Fibroblast of lung (primary cell): ENCODE results near the gene OR2T5. TPM values are rescaled to one million over a fixed set of nuclear protein-coding genes. Genes with fewer than 3 reads are reported as not detected.
"Not testable (repeated sequence)": the region's sequence is repeated elsewhere in the genome, so short reads cannot be mapped to it uniquely, and the experiment has no call there.

Source experiments
- DNase-seq, 2 donors: peaks; one replicate each; pipeline versions ENCODE4 v3.0.0 to v3.0.0-alpha.2; 2010; ENCODE audit warnings: low read depth in 2 of 2
- H2AFZ ChIP-seq: 2 replicates; pipeline ENCODE4 v1.5.1; 2012; ENCODE audit warnings: low read length, control low read depth, inconsistent platforms
- H3K27ac ChIP-seq: 2 replicates; pipeline ENCODE4 v1.5.1; 2011; ENCODE audit warnings: low read length, control low read depth; ENCODE audit not compliant: insufficient read depth
- H3K27me3 ChIP-seq: 2 replicates; pipeline ENCODE4 v1.5.1; 2011; ENCODE audit warnings: mild to moderate bottlenecking, low read length; ENCODE audit not compliant: control insufficient read depth, insufficient read depth
- H3K36me3 ChIP-seq: 2 replicates; pipeline ENCODE4 v1.5.1; 2011; ENCODE audit warnings: low read length; ENCODE audit not compliant: control insufficient read depth, insufficient read depth
- H3K4me1 ChIP-seq: 2 replicates; pipeline ENCODE4 v1.5.1; 2011; ENCODE audit warnings: low read length; ENCODE audit not compliant: control insufficient read depth, insufficient read depth; ENCODE audit errors: extremely low read depth
- H3K4me2 ChIP-seq: 2 replicates; pipeline ENCODE4 v1.5.1; 2011; ENCODE audit warnings: low read length, control low read depth; ENCODE audit not compliant: insufficient read depth; ENCODE audit errors: extremely low read depth
- H3K4me3 ChIP-seq, 4 experiments: fragments of 200-600 bp in 1 of 4; sonication (generic) in 1 of 4; replicated peaks in 1 of 4; 2 replicates each; pipeline ENCODE4 v1.5.1; 2011 to 2016; ENCODE audit warnings: low read length in 4 of 4, low read depth in 3 of 4, mild to moderate bottlenecking in 3 of 4, control low read depth in 2 of 4, inconsistent platforms in 1 of 4, mixed read lengths in 1 of 4; ENCODE audit not compliant: insufficient read depth in 1 of 4; ENCODE audit errors: control extremely low read depth in 1 of 4
- H3K79me2 ChIP-seq: 2 replicates; pipeline ENCODE4 v1.5.1; 2012; ENCODE audit warnings: mild to moderate bottlenecking, low read length, inconsistent platforms; ENCODE audit not compliant: control insufficient read depth, insufficient read depth
- H3K9ac ChIP-seq: 2 replicates; pipeline ENCODE4 v1.5.1; 2011; ENCODE audit warnings: mild to moderate bottlenecking, low read length, control low read depth; ENCODE audit not compliant: insufficient read depth
- H3K9me3 ChIP-seq: 2 replicates; pipeline ENCODE4 v1.5.1; 2012; ENCODE audit warnings: low read depth, low read length; ENCODE audit not compliant: control insufficient read depth, insufficient read depth
- H4K20me1 ChIP-seq: 2 replicates; pipeline ENCODE4 v1.5.1; 2011; ENCODE audit warnings: low read length; ENCODE audit not compliant: control insufficient read depth, insufficient read depth; ENCODE audit errors: extremely low read depth
- polyA minus RNA-seq: library from RNA; depleted of rRNA, polyadenylated mRNA; stranded (reverse); fragments of >200 nt; gene quantifications from 2 replicates; pipeline ENCODE4 v1.2.3, GENCODE V29; 2011; ENCODE audit warnings: low replicate concordance
- polyA plus RNA-seq, 2 donors: library from polyadenylated mRNA; depleted of rRNA in 1 of 2; stranded (reverse) in 1 of 2; unstranded in 1 of 2; fragments of >200 nt; gene quantifications; 2 replicates each; pipeline ENCODE4 v1.2.1, GENCODE V29; 2011 to 2012; ENCODE audit warnings: missing spikeins in 1 of 2
- total RNA-seq: library from RNA; depleted of rRNA; stranded (reverse); fragments of >200 nt; gene quantifications from 2 replicates; pipeline ENCODE4 v1.2.1, GENCODE V29; 2014

Gene OR2T5, protein sequence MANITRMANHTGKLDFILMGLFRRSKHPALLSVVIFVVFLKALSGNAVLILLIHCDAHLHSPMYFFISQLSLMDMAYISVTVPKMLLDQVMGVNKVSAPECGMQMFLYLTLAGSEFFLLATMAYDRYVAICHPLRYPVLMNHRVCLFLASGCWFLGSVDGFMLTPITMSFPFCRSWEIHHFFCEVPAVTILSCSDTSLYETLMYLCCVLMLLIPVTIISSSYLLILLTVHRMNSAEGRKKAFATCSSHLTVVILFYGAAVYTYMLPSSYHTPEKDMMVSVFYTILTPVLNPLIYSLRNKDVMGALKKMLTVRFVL
- not detected in 2 replicates for total RNA-seq
- polyA plus RNA-seq, result not detected in 2 replicates
- polyA plus RNA-seq (2012), result not detected in 2 replicates
- not detected in 2 replicates for polyA minus RNA-seq

GRCh38 chr1:248488289-248488688 lies at the start of gene OR2T5:
Gene OR2T5 (plus strand): TSS chr1:248488589. CDS start chr1:248488589, 0 bp downstream.
- H3K4me2 ChIP-seq, H3K36me3 ChIP-seq, DNase-seq, H3K4me1 ChIP-seq, H3K27ac ChIP-seq, H3K4me3 ChIP-seq, H4K20me1 ChIP-seq, H3K79me2 ChIP-seq, H2AFZ ChIP-seq, H3K27me3 ChIP-seq, H3K9me3 ChIP-seq, H3K9ac ChIP-seq: not testable (repeated sequence)

DNA sequence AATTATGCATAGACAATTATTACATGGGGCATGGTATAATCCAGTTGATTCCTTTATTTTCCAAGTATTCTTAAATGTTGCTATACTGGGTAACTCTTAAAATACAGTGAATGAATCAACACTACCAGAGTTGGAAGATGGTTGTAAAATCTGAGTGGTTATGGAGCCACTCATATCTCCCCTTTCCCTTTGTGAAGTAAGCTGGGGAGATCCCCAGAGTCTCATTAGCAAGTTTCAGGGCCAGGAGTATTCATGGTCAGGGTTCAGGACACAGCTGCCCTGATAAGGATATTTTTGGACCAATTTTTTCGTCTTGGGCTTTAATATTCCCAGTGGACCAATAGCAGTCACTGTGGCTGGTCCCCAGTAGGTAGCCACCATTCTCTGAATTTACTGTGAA lies 49.7 kb upstream of the OR2T5 start:
- H3K9me3 ChIP-seq, DNase-seq, H2AFZ ChIP-seq, H3K4me2 ChIP-seq, H3K27me3 ChIP-seq, H4K20me1 ChIP-seq, H3K79me2 ChIP-seq, H3K27ac ChIP-seq, H3K36me3 ChIP-seq, H3K4me1 ChIP-seq, H3K9ac ChIP-seq, H3K4me3 ChIP-seq: not testable (repeated sequence)

- not testable (repeated sequence) for DNase-seq, H2AFZ ChIP-seq, H3K79me2 ChIP-seq, H3K4me2 ChIP-seq, H3K36me3 ChIP-seq, H3K27ac ChIP-seq, H3K4me3 ChIP-seq, H3K4me1 ChIP-seq, H3K9ac ChIP-seq, H3K9me3 ChIP-seq, H3K27me3 ChIP-seq, H4K20me1 ChIP-seq
These were observed 49.1 kb upstream of the OR2T5 start for GRCh38 chr1:248439283-248439682.

GRCh38 chr1:248442500-248443277 lies 45.7 kb upstream of the OR2T5 start:
- not testable (repeated sequence) for H3K4me3 ChIP-seq, H3K36me3 ChIP-seq, H3K79me2 ChIP-seq, H3K27ac ChIP-seq, H3K4me1 ChIP-seq, H3K27me3 ChIP-seq, H3K9ac ChIP-seq, DNase-seq, H3K4me2 ChIP-seq, H4K20me1 ChIP-seq, H2AFZ ChIP-seq, H3K9me3 ChIP-seq

DNA sequence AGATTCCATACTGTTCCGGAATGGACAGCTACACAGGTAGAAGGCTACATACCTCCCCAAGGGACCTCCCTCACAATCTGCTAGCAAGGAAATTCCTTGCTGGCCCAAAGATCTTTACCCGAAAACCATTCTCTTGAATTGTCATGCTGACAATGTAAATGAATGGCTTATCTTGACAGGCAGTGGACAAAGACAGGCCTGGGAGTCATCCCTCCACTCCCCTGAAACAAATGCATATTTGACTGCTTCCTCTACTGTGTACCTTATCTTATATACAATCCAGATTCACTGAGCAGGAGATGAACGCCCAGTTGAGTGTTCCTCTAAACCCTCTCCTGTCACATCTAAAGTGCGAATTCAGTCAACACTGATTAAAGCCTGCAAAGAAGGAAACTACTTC lies 43.8 kb upstream of the OR2T5 start:
- H3K27me3 ChIP-seq, H3K4me2 ChIP-seq, H3K36me3 ChIP-seq: not testable (repeated sequence)

GRCh38 chr1:248445399-248445798 lies 43.0 kb upstream of the OR2T5 start, which contains the start of gene OR2T2:
Gene OR2T2 (plus strand): TSS chr1:248445637. CDS start chr1:248452798, 7,161 bp downstream.
- not testable (repeated sequence) for H3K9ac ChIP-seq, H4K20me1 ChIP-seq, H3K27me3 ChIP-seq

More for the DNA sequence above, 43.8 kb upstream of the OR2T5 start:
- H3K27ac ChIP-seq, H3K9me3 ChIP-seq, H3K9ac ChIP-seq, H4K20me1 ChIP-seq, H2AFZ ChIP-seq, H3K4me3 ChIP-seq, H3K4me1 ChIP-seq, H3K79me2 ChIP-seq, DNase-seq: not testable (repeated sequence)

More at GRCh38 chr1:248445399-248445798, 43.0 kb upstream of the OR2T5 start, which contains the start of gene OR2T2:
- not testable (repeated sequence) for H3K4me3 ChIP-seq, H3K36me3 ChIP-seq, H3K4me1 ChIP-seq, H2AFZ ChIP-seq, H3K4me2 ChIP-seq, H3K9me3 ChIP-seq, H3K27ac ChIP-seq, DNase-seq, H3K79me2 ChIP-seq
